A673 (cell line): ENCODE results near the gene MAP4.

Experiments
- EZH2 ChIP-seq: fragments of 200-600 bp; sonication (generic); IDR thresholded peaks from 2 replicates; pipeline ENCODE4 v1.6.1; 2017; ENCODE audit warnings: borderline replicate concordance, low read depth, mild to moderate bottlenecking, mixed read lengths, antibody characterized with exemption, low read length; ENCODE audit not compliant: poor library complexity, severe bottlenecking
- TF ChIP-seq, protein P1 (sequence below): fragments of 300-800, 200-600 bp; sonication (generic); conservative IDR thresholded peaks from 2 replicates; pipeline ENCODE4 v1.5.1; 2017; ENCODE audit warnings: low read depth, mild to moderate bottlenecking, antibody characterized with exemption, low read length, moderate library complexity, mixed read lengths

DNA sequence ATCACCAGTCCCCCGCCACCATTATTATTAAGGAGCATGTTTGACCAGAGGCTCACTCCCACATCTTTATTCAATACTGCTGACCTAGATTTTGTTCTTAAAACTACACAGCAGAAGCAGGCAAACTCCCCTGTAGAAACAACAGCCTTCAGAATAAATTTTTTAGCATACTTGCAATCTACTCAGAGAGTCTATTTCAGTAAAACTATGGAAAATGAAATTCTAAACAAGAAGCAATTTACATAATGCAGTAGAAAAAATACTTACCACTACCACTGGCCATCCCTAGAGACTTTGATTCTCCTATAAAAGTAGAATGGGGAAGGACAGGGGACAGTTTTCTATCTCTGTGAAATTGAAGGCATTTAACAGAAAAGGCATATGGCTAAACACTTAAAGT, 76.0 kb downstream of the MAP4 start:
- TF ChIP-seq, protein P1, sequence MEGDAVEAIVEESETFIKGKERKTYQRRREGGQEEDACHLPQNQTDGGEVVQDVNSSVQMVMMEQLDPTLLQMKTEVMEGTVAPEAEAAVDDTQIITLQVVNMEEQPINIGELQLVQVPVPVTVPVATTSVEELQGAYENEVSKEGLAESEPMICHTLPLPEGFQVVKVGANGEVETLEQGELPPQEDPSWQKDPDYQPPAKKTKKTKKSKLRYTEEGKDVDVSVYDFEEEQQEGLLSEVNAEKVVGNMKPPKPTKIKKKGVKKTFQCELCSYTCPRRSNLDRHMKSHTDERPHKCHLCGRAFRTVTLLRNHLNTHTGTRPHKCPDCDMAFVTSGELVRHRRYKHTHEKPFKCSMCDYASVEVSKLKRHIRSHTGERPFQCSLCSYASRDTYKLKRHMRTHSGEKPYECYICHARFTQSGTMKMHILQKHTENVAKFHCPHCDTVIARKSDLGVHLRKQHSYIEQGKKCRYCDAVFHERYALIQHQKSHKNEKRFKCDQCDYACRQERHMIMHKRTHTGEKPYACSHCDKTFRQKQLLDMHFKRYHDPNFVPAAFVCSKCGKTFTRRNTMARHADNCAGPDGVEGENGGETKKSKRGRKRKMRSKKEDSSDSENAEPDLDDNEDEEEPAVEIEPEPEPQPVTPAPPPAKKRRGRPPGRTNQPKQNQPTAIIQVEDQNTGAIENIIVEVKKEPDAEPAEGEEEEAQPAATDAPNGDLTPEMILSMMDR: no peak
- no peak for TF ChIP-seq EZH2
